Caco-2 (cell line): ENCODE measurements around the gene CDH12. TPM values are rescaled to one million over a fixed set of nuclear protein-coding genes. Genes with fewer than 3 reads are reported as not detected.

Experiments used
- BruUV-seq: library from RNA; stranded (reverse); fragments of 400-500 nt; replicated peaks from 2 replicates; lab custom pipeline; 2021; lab: Mats Ljungman, UMichigan
- CTCF ChIA-PET: fragments of 300-600 bp; sonication (Branson Sonifier 250); formaldehyde crosslinking; loops from one replicate; lab custom pipeline; 2022; ENCODE audit warnings: antibody characterized with exemption; lab: Charles Lee
- POLR2A ChIA-PET: fragments of 300-600 bp; sonication (Branson Sonifier 250); formaldehyde crosslinking; loops from one replicate; lab custom pipeline; 2022; ENCODE audit warnings: antibody characterized with exemption; lab: Charles Lee
- DNase-seq, 2 experiments: peaks; one replicate each; pipeline versions ENCODE4 v3.0.0 to v3.0.0-alpha.2; 2020 to 2022
- H3K27me3 ChIP-seq: replicated peaks from 2 replicates; pipeline ENCODE4 v1.6.0; 2011; ENCODE audit warnings: low read length; ENCODE audit not compliant: control insufficient read depth, insufficient read depth
- H3K36me3 ChIP-seq: 2 replicates; pipeline ENCODE4 v1.5.1; 2011; ENCODE audit warnings: low read length; ENCODE audit not compliant: control insufficient read depth, insufficient read depth
- H3K4me1 ChIP-seq: fragments of 250-450 bp; sonication (Bioruptor Pico); 2 replicates; pipeline ENCODE4 v1.5.1; 2020; ENCODE audit warnings: mild to moderate bottlenecking
- H3K4me3 ChIP-seq: 2 replicates; pipeline ENCODE4 v1.5.1; 2011; ENCODE audit warnings: low read depth, mild to moderate bottlenecking, control low read depth, low read length
- H3K9me3 ChIP-seq: fragments of 250-450 bp; sonication (Bioruptor Pico); 2 replicates; pipeline ENCODE4 v1.5.1; 2020; ENCODE audit warnings: mild to moderate bottlenecking, moderate library complexity
- H3K27ac Mint-ChIP-seq: one replicate; pipeline ENCODE4 v1.8.0; 2022; ENCODE audit warnings: mixed read lengths; ENCODE audit not compliant: unreplicated experiment
- H3K27me3 Mint-ChIP-seq: one replicate; pipeline ENCODE4 v1.8.0; 2022; ENCODE audit warnings: mixed read lengths; ENCODE audit not compliant: insufficient read depth, unreplicated experiment
- H3K36me3 Mint-ChIP-seq: one replicate; pipeline ENCODE4 v1.8.0; 2022; ENCODE audit warnings: mild to moderate bottlenecking, mixed read lengths; ENCODE audit not compliant: insufficient read depth, unreplicated experiment
- H3K4me1 Mint-ChIP-seq: one replicate; pipeline ENCODE4 v1.8.0; 2022; ENCODE audit warnings: low read depth, mixed read lengths; ENCODE audit not compliant: unreplicated experiment
- H3K4me3 Mint-ChIP-seq: one replicate; pipeline ENCODE4 v1.8.0; 2022; ENCODE audit warnings: mild to moderate bottlenecking, moderate library complexity, mixed read lengths; ENCODE audit not compliant: unreplicated experiment
- H3K9me3 Mint-ChIP-seq: one replicate; pipeline ENCODE4 v1.8.0; 2022; ENCODE audit warnings: mixed read lengths; ENCODE audit not compliant: unreplicated experiment
- intact Hi-C: fragments of 100-400 bp; cut with micrococcal nuclease; formaldehyde crosslinking; loops from one replicate; pipeline ENCODE4 v1.10.0; 2022; ENCODE audit not compliant: unreplicated experiment
- total RNA-seq: library from RNA; stranded (reverse); gene quantifications from 2 replicates; pipeline ENCODE4 v1.2.3, GENCODE V29; 2022
- TF ChIP-seq, protein P1 (sequence below), 2 experiments: fragments of 200-600 bp in 1 of 2; IDR thresholded peaks; 1 replicate in 1 of 2; 2 replicates in 1 of 2; pipeline versions ENCODE4 v1.5.1 to v1.8.0; 2011 to 2022; ENCODE audit warnings: antibody characterized with exemption in 1 of 2, control low read depth in 1 of 2, inconsistent platforms in 1 of 2, low read depth in 1 of 2, low read length in 1 of 2, mild to moderate bottlenecking in 1 of 2, moderate library complexity in 1 of 2; ENCODE audit not compliant: insufficient read depth in 1 of 2, severe bottlenecking in 1 of 2, unreplicated experiment in 1 of 2

The CDH12 gene
- total RNA-seq, 1 experiment from 2014 or later = not detected

- Histone ChIP-seq H3K36me3 (no peaks in the 10 kb centered on the region), H3K9me3 (no peaks in the 10 kb centered on the region), H3K4me1 (no peaks in the 10 kb centered on the region), H3K4me3 (no peak overlapping the region), H3K27me3 (no peaks in the 10 kb centered on the region)
- Mint-ChIP-seq H3K27ac (no peak overlapping the region), H3K9me3 (peaks cover 24% of the 10 kb centered on the region), H3K4me3 (no peak overlapping the region), H3K4me1 (no peaks in the 10 kb centered on the region), H3K36me3 (no peaks in the 10 kb centered on the region), H3K27me3 (peaks cover 6% of the 10 kb centered on the region)
- ChIA-PET CTCF (no interaction called here), POLR2A (no interaction called here)
- TF ChIP-seq, protein P1, sequence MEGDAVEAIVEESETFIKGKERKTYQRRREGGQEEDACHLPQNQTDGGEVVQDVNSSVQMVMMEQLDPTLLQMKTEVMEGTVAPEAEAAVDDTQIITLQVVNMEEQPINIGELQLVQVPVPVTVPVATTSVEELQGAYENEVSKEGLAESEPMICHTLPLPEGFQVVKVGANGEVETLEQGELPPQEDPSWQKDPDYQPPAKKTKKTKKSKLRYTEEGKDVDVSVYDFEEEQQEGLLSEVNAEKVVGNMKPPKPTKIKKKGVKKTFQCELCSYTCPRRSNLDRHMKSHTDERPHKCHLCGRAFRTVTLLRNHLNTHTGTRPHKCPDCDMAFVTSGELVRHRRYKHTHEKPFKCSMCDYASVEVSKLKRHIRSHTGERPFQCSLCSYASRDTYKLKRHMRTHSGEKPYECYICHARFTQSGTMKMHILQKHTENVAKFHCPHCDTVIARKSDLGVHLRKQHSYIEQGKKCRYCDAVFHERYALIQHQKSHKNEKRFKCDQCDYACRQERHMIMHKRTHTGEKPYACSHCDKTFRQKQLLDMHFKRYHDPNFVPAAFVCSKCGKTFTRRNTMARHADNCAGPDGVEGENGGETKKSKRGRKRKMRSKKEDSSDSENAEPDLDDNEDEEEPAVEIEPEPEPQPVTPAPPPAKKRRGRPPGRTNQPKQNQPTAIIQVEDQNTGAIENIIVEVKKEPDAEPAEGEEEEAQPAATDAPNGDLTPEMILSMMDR (IDR thresholded peaks at IDR 0.05; ENCODE audit: insufficient read depth in 1 of 2, low read depth in 1 of 2, low read length in 1 of 2, severe bottlenecking in 1 of 2, unreplicated experiment in 1 of 2) = no peak
- no peak for DNase-seq
- intact Hi-C loops = no loop called here
- no TSS peak for BruUV-seq
Measured at GRCh38 chr5:21931116-21931515, 922.0 kb downstream of the CDH12 start.

GRCh38 chr5:21919414-21920022 lies 933.6 kb downstream of the CDH12 start:
- peak in 1 of 2 experiments; percentile 49 for DNase-seq
- no peak overlapping the region for H3K4me3 ChIP-seq
- H3K4me1 ChIP-seq = no peaks in the 10 kb centered on the region
- no peaks in the 10 kb centered on the region for H3K9me3 ChIP-seq
- no peak overlapping the region for H3K27ac Mint-ChIP-seq
- H3K4me1 Mint-ChIP-seq = no peaks in the 10 kb centered on the region
- TF ChIP-seq, protein P1 (IDR thresholded peaks at IDR 0.05; ENCODE audit: insufficient read depth in 1 of 2, low read depth in 1 of 2, low read length in 1 of 2, severe bottlenecking in 1 of 2, unreplicated experiment in 1 of 2) = peak; percentile 59 to 63
- no peaks in the 10 kb centered on the region for H3K9me3 Mint-ChIP-seq
- intact Hi-C loops = no loop called here
- CTCF ChIA-PET = no interaction called here
- POLR2A ChIA-PET = no interaction called here
- no peaks in the 10 kb centered on the region for H3K36me3 Mint-ChIP-seq
- no peaks in the 10 kb centered on the region for H3K27me3 ChIP-seq
- BruUV-seq = no TSS peak
- peaks cover 6% of the 10 kb centered on the region for H3K27me3 Mint-ChIP-seq
- H3K36me3 ChIP-seq = no peaks in the 10 kb centered on the region
- H3K4me3 Mint-ChIP-seq = no peak overlapping the region

GRCh38 chr5:21918451-21918850 lies 934.7 kb downstream of the CDH12 start:
- no TSS peak for BruUV-seq
- no peaks in the 10 kb centered on the region for H3K4me1 Mint-ChIP-seq
- POLR2A ChIA-PET = no interaction called here
- H3K27me3 ChIP-seq = no peaks in the 10 kb centered on the region
- no peak overlapping the region for H3K27ac Mint-ChIP-seq
- no peaks in the 10 kb centered on the region for H3K9me3 Mint-ChIP-seq
- intact Hi-C loops = no loop called here
- TF ChIP-seq, protein P1 (IDR thresholded peaks at IDR 0.05; ENCODE audit: insufficient read depth in 1 of 2, low read depth in 1 of 2, low read length in 1 of 2, severe bottlenecking in 1 of 2, unreplicated experiment in 1 of 2) = no peak
- no peak overlapping the region for H3K4me3 Mint-ChIP-seq
- no peaks in the 10 kb centered on the region for H3K36me3 ChIP-seq
- CTCF ChIA-PET = no interaction called here
- no peaks in the 10 kb centered on the region for H3K36me3 Mint-ChIP-seq
- H3K4me3 ChIP-seq = no peak overlapping the region
- peaks cover 6% of the 10 kb centered on the region for H3K27me3 Mint-ChIP-seq
- H3K9me3 ChIP-seq = no peaks in the 10 kb centered on the region
- DNase-seq = no peak
- no peaks in the 10 kb centered on the region for H3K4me1 ChIP-seq
